Measurements from ENCODE around the gene ACOT7.

The ACOT7 gene

GRCh38 chr1:6262555-6263420, 130.8 kb downstream of the ACOT7 start:
- no peaks in the 10 kb centered on the region for H3K9me3 ChIP-seq (ENCODE audit: control insufficient read depth in 1 of 2, low read length in 2 of 2)
- H3K36me3 ChIP-seq (ENCODE audit: control insufficient read depth in 1 of 2, insufficient read depth in 2 of 2, low read length in 2 of 2): peaks cover 0 to 10% of the 10 kb centered on the region in 2 donors
- H3K27me3 ChIP-seq (ENCODE audit: control insufficient read depth in 1 of 2, insufficient read depth in 2 of 2, low read length in 2 of 2): no peaks in the 10 kb centered on the region
- H3K4me1 ChIP-seq (ENCODE audit: control insufficient read depth in 1 of 2, insufficient read depth in 2 of 2, low read length in 2 of 2): peaks cover 11 to 17% of the 10 kb centered on the region in 2 donors
- no peak overlapping the region for H3K9ac ChIP-seq (ENCODE audit: low read depth in 1 of 2, low read length in 2 of 2)
- H3K27ac ChIP-seq (ENCODE audit: low read depth, low read length): no peak overlapping the region
- no peak overlapping the region for H3K4me3 ChIP-seq (ENCODE audit: low read depth in 1 of 2, low read length in 2 of 2)

GRCh38 chr1:6261615-6261995, 132.0 kb downstream of the ACOT7 start:
- H3K9ac ChIP-seq (ENCODE audit: low read depth in 1 of 2, low read length in 2 of 2): peak overlapping the region in 1 of 2 donors; percentile 4
- H3K36me3 ChIP-seq (ENCODE audit: control insufficient read depth in 1 of 2, insufficient read depth in 2 of 2, low read length in 2 of 2): peaks cover 0 to 10% of the 10 kb centered on the region in 2 donors
- H3K4me1 ChIP-seq (ENCODE audit: control insufficient read depth in 1 of 2, insufficient read depth in 2 of 2, low read length in 2 of 2): peaks cover 11 to 17% of the 10 kb centered on the region in 2 donors
- H3K27ac ChIP-seq (ENCODE audit: low read depth, low read length): no peak overlapping the region
- no peaks in the 10 kb centered on the region for H3K9me3 ChIP-seq (ENCODE audit: control insufficient read depth in 1 of 2, low read length in 2 of 2)
- H3K4me3 ChIP-seq (ENCODE audit: low read depth in 1 of 2, low read length in 2 of 2): peak overlapping the region; percentile 22 to 57
- no peaks in the 10 kb centered on the region for H3K27me3 ChIP-seq (ENCODE audit: control insufficient read depth in 1 of 2, insufficient read depth in 2 of 2, low read length in 2 of 2)

GRCh38 chr1:6260961-6261614, 132.5 kb downstream of the ACOT7 start, which contains the start of gene GPR153:
Gene GPR153, minus strand, starts transcription at chr1:6261098. Its CDS starts 6,193 bp downstream, at chr1:6254905.
- H3K4me3 ChIP-seq (ENCODE audit: low read depth in 1 of 2, low read length in 2 of 2): peak within 1 kb of the TSS; percentile 43 to 57
- H3K27ac ChIP-seq (ENCODE audit: low read depth, low read length): no peak within 1 kb of the TSS
- no peaks in the 10 kb centered on the region for H3K27me3 ChIP-seq (ENCODE audit: control insufficient read depth in 1 of 2, insufficient read depth in 2 of 2, low read length in 2 of 2)
- peaks cover 11 to 17% of the 10 kb centered on the region in 2 donors for H3K4me1 ChIP-seq (ENCODE audit: control insufficient read depth in 1 of 2, insufficient read depth in 2 of 2, low read length in 2 of 2)
- peak within 1 kb of the TSS in 1 of 2 donors; percentile 4 for H3K9ac ChIP-seq (ENCODE audit: low read depth in 1 of 2, low read length in 2 of 2)
- H3K9me3 ChIP-seq (ENCODE audit: control insufficient read depth in 1 of 2, low read length in 2 of 2): no peaks in the 10 kb centered on the region
- H3K36me3 ChIP-seq (ENCODE audit: control insufficient read depth in 1 of 2, insufficient read depth in 2 of 2, low read length in 2 of 2): peaks cover 0 to 10% of the 10 kb centered on the region in 2 donors

GRCh38 chr1:6260433-6260934, 133.1 kb downstream of the ACOT7 start:
- Histone ChIP-seq H3K9me3 (ENCODE audit: control insufficient read depth in 1 of 2, low read length in 2 of 2) (no peaks in the 10 kb centered on the region), H3K27me3 (ENCODE audit: control insufficient read depth in 1 of 2, insufficient read depth in 2 of 2, low read length in 2 of 2) (no peaks in the 10 kb centered on the region), H3K4me3 (ENCODE audit: low read depth in 1 of 2, low read length in 2 of 2) (peak overlapping the region; percentile 43 to 53), H3K9ac (ENCODE audit: low read depth in 1 of 2, low read length in 2 of 2) (no peak overlapping the region), H3K36me3 (ENCODE audit: control insufficient read depth in 1 of 2, insufficient read depth in 2 of 2, low read length in 2 of 2) (peaks cover 0 to 10% of the 10 kb centered on the region in 2 donors), H3K27ac (ENCODE audit: low read depth, low read length) (no peak overlapping the region), H3K4me1 (ENCODE audit: control insufficient read depth in 1 of 2, insufficient read depth in 2 of 2, low read length in 2 of 2) (peaks cover 11 to 17% of the 10 kb centered on the region in 2 donors)

GRCh38 chr1:6259491-6260362, 133.8 kb downstream of the ACOT7 start:
- peaks cover 11 to 17% of the 10 kb centered on the region in 2 donors for H3K4me1 ChIP-seq (ENCODE audit: control insufficient read depth in 1 of 2, insufficient read depth in 2 of 2, low read length in 2 of 2)
- no peaks in the 10 kb centered on the region for H3K27me3 ChIP-seq (ENCODE audit: control insufficient read depth in 1 of 2, insufficient read depth in 2 of 2, low read length in 2 of 2)
- H3K4me3 ChIP-seq (ENCODE audit: low read depth in 1 of 2, low read length in 2 of 2): peak overlapping the region; percentile 50 to 53
- H3K27ac ChIP-seq (ENCODE audit: low read depth, low read length): no peak overlapping the region
- no peaks in the 10 kb centered on the region for H3K9me3 ChIP-seq (ENCODE audit: control insufficient read depth in 1 of 2, low read length in 2 of 2)
- peaks cover 0 to 10% of the 10 kb centered on the region in 2 donors for H3K36me3 ChIP-seq (ENCODE audit: control insufficient read depth in 1 of 2, insufficient read depth in 2 of 2, low read length in 2 of 2)
- peak overlapping the region in 1 of 2 donors; percentile 23 for H3K9ac ChIP-seq (ENCODE audit: low read depth in 1 of 2, low read length in 2 of 2)

GRCh38 chr1:6258675-6259074, 134.9 kb downstream of the ACOT7 start:
- H3K4me1 ChIP-seq (ENCODE audit: control insufficient read depth in 1 of 2, insufficient read depth in 2 of 2, low read length in 2 of 2): peaks cover 11 to 17% of the 10 kb centered on the region in 2 donors
- H3K4me3 ChIP-seq (ENCODE audit: low read depth in 1 of 2, low read length in 2 of 2): no peak overlapping the region
- H3K27ac ChIP-seq (ENCODE audit: low read depth, low read length): no peak overlapping the region
- peaks cover 0 to 10% of the 10 kb centered on the region in 2 donors for H3K36me3 ChIP-seq (ENCODE audit: control insufficient read depth in 1 of 2, insufficient read depth in 2 of 2, low read length in 2 of 2)
- no peaks in the 10 kb centered on the region for H3K27me3 ChIP-seq (ENCODE audit: control insufficient read depth in 1 of 2, insufficient read depth in 2 of 2, low read length in 2 of 2)
- H3K9ac ChIP-seq (ENCODE audit: low read depth in 1 of 2, low read length in 2 of 2): no peak overlapping the region
- H3K9me3 ChIP-seq (ENCODE audit: control insufficient read depth in 1 of 2, low read length in 2 of 2): no peaks in the 10 kb centered on the region

- Histone ChIP-seq H3K4me1 (ENCODE audit: control insufficient read depth in 1 of 2, insufficient read depth in 2 of 2, low read length in 2 of 2) (peaks cover 7 to 12% of the 10 kb centered on the region in 2 donors), H3K9me3 (ENCODE audit: control insufficient read depth in 1 of 2, low read length in 2 of 2) (no peaks in the 10 kb centered on the region), H3K4me3 (ENCODE audit: low read depth in 1 of 2, low read length in 2 of 2) (no peak overlapping the region), H3K27me3 (ENCODE audit: control insufficient read depth in 1 of 2, insufficient read depth in 2 of 2, low read length in 2 of 2) (no peaks in the 10 kb centered on the region), H3K27ac (ENCODE audit: low read depth, low read length) (no peak overlapping the region), H3K9ac (ENCODE audit: low read depth in 1 of 2, low read length in 2 of 2) (no peak overlapping the region), H3K36me3 (ENCODE audit: control insufficient read depth in 1 of 2, insufficient read depth in 2 of 2, low read length in 2 of 2) (peaks cover 0 to 10% of the 10 kb centered on the region in 2 donors)
Observed at GRCh38 chr1:6257541-6258069, 136.0 kb downstream of the ACOT7 start.

- no peak overlapping the region for H3K27ac ChIP-seq (ENCODE audit: low read depth, low read length)
- no peak overlapping the region for H3K9ac ChIP-seq (ENCODE audit: low read depth in 1 of 2, low read length in 2 of 2)
- H3K36me3 ChIP-seq (ENCODE audit: control insufficient read depth in 1 of 2, insufficient read depth in 2 of 2, low read length in 2 of 2): peaks cover 0 to 10% of the 10 kb centered on the region in 2 donors
- H3K9me3 ChIP-seq (ENCODE audit: control insufficient read depth in 1 of 2, low read length in 2 of 2): no peaks in the 10 kb centered on the region
- H3K4me1 ChIP-seq (ENCODE audit: control insufficient read depth in 1 of 2, insufficient read depth in 2 of 2, low read length in 2 of 2): peaks cover 7 to 12% of the 10 kb centered on the region in 2 donors
- no peaks in the 10 kb centered on the region for H3K27me3 ChIP-seq (ENCODE audit: control insufficient read depth in 1 of 2, insufficient read depth in 2 of 2, low read length in 2 of 2)
- no peak overlapping the region for H3K4me3 ChIP-seq (ENCODE audit: low read depth in 1 of 2, low read length in 2 of 2)
Observed at GRCh38 chr1:6256645-6257044, 136.9 kb downstream of the ACOT7 start.

- H3K9ac ChIP-seq (ENCODE audit: low read depth in 1 of 2, low read length in 2 of 2): no peak overlapping the region
- H3K4me3 ChIP-seq (ENCODE audit: low read depth in 1 of 2, low read length in 2 of 2): no peak overlapping the region
- H3K9me3 ChIP-seq (ENCODE audit: control insufficient read depth in 1 of 2, low read length in 2 of 2): no peaks in the 10 kb centered on the region
- H3K27me3 ChIP-seq (ENCODE audit: control insufficient read depth in 1 of 2, insufficient read depth in 2 of 2, low read length in 2 of 2): peaks cover 0 to 9% of the 10 kb centered on the region in 2 donors
- H3K4me1 ChIP-seq (ENCODE audit: control insufficient read depth in 1 of 2, insufficient read depth in 2 of 2, low read length in 2 of 2): peaks cover 5 to 14% of the 10 kb centered on the region in 2 donors
- H3K27ac ChIP-seq (ENCODE audit: low read depth, low read length): no peak overlapping the region
- H3K36me3 ChIP-seq (ENCODE audit: control insufficient read depth in 1 of 2, insufficient read depth in 2 of 2, low read length in 2 of 2): peaks cover 0 to 10% of the 10 kb centered on the region in 2 donors
Observed at GRCh38 chr1:6254691-6255090, 138.9 kb downstream of the ACOT7 start.

All from duodenal mucosa (tissue), 2 donors.